Suppressor macrophage treated with lipopolysaccharide for 4 hours (primary cell): ENCODE measurements around the gene KLHL22.
"Not testable (repeated sequence)": the region's sequence is repeated elsewhere in the genome, so short reads cannot be mapped to it uniquely, and the experiment has no call there.

ENCODE experiments used
- DNase-seq: peaks from one replicate; pipeline ENCODE4 v3.0.0-alpha.2; 2020

Gene KLHL22

DNA sequence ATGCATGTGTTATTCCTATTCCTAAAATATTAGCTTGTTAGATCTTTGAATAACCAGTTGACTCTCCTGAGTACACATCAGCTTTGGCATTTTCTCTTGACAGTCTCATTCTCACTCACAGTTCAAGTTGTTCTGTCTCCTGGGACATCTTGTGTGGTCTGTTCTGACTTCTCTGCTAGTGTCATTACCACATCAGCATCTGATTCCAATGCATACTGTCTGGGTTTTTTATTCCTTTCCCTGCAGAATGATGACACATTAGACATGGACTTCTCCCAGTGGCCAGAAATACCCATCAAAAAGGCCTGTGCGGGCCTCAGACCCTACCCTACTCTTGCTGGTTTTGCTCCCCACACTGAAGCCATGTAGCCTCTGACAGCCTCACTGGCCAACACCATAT, 99.0 kb downstream of the KLHL22 start:
- no peak for DNase-seq

DNA sequence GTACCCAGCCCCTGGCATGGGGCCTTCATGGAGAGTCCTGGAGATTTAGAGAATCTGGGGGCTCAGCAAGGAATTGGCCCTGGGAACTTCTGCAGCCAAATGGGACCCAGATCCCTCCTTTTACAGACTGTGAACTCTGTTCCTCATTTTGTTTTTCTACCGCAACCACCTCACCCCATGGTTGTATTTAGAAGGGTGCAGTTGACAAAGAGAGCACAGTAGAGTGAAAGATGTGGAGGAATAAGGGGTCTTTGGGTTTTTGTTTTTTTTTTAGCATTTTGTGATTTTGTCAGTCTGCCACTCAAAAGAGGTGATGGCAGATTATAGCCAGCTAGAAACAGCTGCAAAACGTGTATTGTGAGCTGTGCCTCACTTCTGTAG, 99.7 kb downstream of the KLHL22 start:
- DNase-seq: no peak

DNA sequence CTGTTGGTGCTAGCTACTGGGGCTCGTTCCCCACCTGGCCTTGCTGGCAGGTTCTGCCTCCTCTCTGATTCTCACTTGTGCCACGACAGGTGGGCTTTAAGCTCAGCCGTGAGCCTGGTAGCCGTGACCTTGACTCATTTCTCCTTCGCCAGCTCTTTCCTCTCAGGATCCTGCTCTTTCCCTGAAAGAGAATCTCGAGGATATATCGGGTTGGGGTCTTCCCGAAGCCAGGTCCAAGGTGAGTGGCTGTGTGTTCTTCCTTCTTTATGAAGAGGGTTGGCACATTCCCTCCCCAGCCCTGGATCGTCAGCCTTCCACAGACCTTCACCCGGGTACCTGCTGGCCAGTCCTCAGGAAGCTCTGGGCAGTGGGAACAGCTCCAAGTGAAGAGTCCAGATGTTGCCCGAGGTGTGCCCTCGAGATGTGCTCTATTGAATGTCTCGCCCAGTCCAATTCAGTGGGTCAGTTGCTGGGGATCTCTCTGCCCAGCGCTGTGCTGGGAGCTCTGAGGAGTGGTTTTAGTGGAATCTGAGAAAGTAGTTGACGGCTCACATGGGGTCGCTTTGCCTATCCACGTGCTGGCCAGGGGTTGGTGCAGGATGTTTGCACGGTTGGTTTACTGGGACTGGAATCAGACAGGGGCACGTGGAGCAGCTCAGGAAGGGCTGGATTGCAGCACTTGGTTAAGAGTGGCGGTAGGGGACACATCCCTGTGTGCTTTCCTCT, 100.3 kb downstream of the KLHL22 start:
- no peak for DNase-seq

DNA sequence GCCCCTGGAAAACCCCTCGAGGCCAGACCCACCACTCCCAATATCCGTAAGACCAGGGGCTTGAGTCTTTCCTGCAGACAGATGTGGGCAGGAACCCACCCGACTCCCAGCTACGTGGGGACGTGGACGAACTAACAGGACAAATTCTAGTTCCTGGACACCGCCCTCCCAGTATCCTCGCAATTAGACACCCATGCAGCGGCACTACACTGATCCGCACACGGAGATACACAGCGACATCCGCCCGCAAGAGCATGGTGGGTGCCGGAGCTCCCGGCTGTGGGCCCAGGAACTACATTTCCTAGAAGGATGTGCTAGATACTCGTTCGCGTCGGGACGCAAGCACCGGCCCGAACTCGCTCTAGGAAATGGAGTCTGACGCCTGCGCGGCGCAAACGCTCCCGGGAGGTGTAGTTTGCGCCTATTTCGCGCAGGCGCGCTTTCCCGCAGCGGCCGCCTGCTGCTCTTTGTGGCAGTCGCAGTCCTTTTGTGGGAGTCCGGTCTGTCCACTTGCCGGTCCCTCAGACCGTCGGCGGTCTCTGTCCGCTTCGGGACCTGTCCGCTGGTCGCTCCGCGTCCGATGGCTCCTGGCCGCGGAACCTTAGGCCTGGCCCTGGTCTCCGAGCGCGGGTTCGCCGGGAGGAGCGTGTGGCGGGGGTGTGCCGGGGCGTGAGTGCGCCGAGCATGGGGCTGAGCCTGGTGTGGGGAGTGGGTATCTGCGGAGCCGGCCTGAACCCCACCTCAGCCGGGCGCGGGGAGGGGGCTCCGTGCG, 101.7 kb downstream of the KLHL22 start, which contains the start of gene ZNF74:
TSS of gene ZNF74 (plus strand) at position 447 of the 772 bp plus-strand sequence. CDS start 478 bp downstream, outside the sequence.
- DNase-seq: peak; percentile 92

DNA sequence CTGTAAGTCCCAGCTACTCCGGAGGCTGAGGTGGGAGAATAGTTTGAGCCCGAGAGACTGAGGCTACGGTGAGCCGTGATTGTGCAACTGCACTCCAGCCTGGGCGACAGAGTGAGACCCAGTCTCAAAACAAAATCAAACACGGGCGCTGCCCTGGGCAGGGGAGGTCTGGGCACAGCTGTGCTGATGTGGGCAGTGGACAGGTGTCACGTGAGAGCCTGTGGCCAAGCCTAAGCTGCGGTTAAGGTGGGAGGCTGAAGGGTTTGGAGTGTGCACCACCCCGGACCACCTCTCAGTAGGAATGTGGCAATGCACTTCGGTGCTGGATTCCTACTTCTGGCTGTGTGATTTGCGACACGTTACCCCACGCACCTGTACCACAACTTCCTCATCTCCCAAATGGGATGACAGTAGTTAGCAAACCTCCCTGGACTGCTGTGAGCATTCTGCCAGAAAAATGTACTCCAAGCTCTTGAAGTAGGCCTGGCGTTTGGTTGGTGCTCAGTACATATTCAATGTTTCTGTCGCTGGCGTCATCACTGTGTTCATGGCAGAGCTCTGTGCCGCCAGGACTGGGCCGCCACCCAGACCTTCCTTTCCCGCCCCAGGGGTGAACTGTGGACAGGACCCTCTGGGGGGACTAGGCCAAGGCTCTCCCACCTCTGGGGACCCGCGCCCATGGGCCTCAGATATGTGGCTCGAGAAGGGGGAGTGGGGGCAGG, 102.5 kb downstream of the KLHL22 start:
- no peak for DNase-seq

DNA sequence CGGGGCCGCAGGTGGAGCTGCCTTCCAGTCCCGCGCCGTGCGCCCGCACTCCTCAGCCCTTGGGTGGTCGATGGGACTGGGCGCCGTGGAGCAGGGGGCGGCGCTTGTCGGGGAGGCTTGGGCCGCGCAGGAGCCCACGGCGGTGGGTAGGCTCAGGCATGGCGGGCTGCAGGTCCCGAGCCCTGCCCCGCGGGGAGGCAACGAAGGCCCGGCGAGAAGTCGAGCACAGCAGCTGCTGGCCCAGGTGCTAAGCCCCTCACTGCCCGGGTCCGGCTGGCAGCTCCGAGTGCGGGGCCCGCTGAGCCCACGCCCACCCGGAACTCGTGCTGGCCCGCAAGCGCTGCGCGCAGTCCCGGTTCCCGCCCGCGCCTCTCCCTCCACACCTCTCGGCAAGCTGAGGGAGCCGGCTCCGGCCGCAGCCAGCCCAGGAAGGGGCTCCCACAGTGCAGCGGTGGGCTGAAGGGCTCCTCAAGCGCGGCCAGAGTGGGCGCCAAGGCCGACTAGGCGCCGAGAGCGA, 103.2 kb downstream of the KLHL22 start:
- DNase-seq: not testable (repeated sequence)
